Ureter (tissue), 1 donor: Measurements from ENCODE around the gene FOXO3. TPM values are rescaled to one million over a fixed set of nuclear protein-coding genes. Genes with fewer than 3 reads are reported as not detected.

Experiments
- DNase-seq: peaks from one replicate; pipeline ENCODE4 v3.0.0-alpha.2; 2020; ENCODE audit warnings: low spot score
- total RNA-seq: library from RNA; stranded (reverse); gene quantifications from one replicate; pipeline ENCODE4 v1.2.4, GENCODE V29; 2023
- donor health status: DM: yes; HTN: yes; CAD: no.

Gene FOXO3
- total RNA-seq, 1 donor from 2014 or later, result 66.7 TPM

GRCh38 chr6:108594640-108595039 is 33.9 kb downstream of the FOXO3 start:
- peak; percentile 56 for DNase-seq

DNA sequence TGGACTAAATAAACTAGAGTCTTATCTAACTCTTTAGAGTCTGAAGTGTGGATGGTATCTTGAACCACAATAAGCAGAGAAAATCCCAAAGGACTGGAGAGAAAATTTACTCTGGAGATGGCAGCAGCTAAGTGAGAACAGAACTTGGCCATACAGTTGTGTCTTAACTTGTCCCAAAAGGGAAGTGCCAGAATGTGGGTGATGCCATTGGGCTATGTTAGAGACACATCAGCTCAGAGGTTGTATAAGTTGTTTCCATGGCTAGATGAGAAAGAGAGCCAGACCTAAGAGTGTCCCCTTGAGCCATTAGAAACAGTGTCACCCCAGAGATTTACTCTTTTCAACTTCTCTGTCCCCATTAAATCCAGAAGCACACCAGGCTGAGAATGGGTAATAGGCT is 36.2 kb downstream of the FOXO3 start:
- DNase-seq, result no peak

- DNase-seq, result no peak
These were observed 37.0 kb downstream of the FOXO3 start for GRCh38 chr6:108597572-108598304.

DNA sequence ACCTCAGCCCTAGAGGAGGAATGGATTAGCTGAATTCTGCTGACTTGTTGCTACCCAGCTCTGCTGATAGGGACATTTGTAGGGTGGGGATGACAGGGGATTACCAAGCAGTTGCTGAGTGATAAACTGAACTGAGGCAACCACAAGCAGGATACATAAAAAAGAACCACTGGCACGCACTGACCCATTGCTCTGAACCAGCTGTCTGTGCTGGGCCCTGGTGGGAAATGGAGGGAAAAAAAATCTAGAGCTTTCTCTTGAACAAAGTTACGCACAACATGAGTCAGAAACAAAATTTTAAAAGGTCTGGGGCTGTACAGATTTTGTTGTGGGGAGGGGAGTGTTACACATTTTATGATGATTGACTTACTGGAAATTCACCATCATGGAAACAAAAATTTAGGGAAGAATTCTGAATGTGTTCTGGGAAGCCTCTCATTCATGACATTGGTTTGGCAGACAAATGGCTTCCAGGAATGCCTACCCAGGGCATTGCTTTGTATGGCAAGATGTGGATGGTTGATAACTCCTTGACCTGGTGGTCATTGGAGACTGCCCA is 37.7 kb downstream of the FOXO3 start:
- no peak for DNase-seq

GRCh38 chr6:108604156-108604555 is 43.4 kb downstream of the FOXO3 start:
- DNase-seq, result no peak

DNA sequence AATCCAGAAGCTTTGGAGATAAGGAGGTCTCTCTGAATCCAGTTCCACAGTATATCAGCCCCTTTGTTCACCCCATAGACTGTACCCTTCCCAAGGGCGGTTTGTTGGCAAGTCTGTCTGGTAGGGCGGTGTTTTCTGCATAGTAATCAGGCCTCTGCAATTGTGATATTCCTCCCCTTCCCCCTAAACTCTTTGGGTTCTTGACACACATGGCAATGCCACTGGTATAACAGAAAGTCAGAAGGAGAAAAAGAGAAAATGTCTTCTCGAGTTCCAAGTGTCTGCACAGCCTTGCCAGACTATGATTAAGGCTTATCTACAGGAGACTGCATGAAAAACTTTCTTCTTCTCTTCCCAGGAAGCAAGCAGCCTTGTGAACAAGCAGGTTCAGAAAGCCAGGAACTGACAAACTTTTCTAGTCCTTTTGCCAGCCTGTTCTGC is 45.6 kb downstream of the FOXO3 start:
- DNase-seq, result no peak

- no peak for DNase-seq
These were observed 47.9 kb downstream of the FOXO3 start for GRCh38 chr6:108608453-108609275.

DNA sequence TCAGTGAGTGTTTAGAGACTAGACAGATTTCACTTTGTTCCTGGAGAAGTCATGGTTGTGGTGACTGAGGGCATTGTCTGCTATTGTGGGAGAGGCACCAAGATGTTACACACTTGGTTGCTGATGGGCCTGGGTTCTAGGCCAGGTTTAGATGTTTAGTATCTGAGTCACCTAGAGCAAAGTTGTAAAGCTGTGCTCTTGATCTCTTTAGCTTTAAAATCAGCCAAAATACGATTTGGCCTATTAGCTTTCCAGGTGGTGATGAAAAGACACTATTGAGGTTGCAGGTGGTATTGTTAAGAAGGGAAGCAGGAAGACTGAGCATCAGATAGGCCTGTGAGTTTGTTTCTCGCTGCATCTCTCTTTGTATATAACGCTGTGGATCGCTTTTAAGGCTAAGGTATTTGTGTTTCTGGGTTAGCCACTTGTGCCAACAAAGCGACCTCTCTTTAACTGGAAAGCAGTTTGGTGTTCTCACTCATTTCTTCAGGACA is 48.6 kb downstream of the FOXO3 start:
- no peak for DNase-seq

GRCh38 chr6:108610270-108610839 is 49.6 kb downstream of the FOXO3 start:
- DNase-seq, result no peak

- DNase-seq, result no peak
These were observed 50.4 kb downstream of the FOXO3 start for GRCh38 chr6:108610957-108611586.

- DNase-seq, result no peak
These were observed 52.1 kb downstream of the FOXO3 start for GRCh38 chr6:108612852-108613251.

GRCh38 chr6:108616544-108616943 is 55.8 kb downstream of the FOXO3 start:
- DNase-seq, result no peak

GRCh38 chr6:108616973-108617372 is 56.3 kb downstream of the FOXO3 start:
- no peak for DNase-seq

GRCh38 chr6:108618623-108619152 is 58.0 kb downstream of the FOXO3 start:
- DNase-seq, result no peak

DNA sequence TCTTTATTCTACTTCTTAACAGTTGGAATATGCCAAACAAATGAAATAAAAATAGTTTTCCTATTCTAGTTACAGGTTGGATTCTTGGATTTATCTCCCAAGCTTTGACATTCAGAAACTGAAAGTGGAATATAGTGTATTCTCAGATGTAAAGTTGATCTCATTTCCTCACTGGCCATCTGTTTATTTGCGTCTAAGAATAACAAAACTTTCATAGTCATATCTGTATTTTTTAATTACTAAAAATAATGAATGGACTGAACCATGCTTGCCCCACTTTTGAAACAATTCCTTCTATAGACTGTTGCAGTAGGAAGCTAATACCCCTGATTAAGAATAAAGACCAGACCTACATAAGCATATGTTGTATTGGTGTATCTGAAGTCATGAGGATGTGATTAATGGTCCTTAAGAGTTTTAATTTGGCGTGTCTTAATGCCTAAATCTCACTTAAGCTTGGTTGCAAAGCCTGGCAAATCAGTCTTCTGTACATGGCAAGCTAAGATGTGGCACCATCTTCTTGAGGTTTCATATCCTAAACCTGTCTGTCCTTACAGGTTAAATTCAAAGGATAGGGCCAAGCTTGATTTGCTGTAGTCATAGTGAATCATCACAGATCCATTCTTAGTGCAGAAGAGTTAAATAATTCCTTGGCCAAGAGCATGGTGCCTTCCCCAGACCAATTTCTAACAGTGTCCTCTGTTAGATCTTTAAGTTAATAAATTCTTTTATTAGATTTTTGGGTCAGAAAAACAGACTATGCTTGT is 58.9 kb downstream of the FOXO3 start:
- no peak for DNase-seq

- no peak for DNase-seq
These were observed 60.4 kb downstream of the FOXO3 start for GRCh38 chr6:108621117-108621516.

- no peak for DNase-seq
These were observed 62.1 kb downstream of the FOXO3 start for GRCh38 chr6:108622641-108623298.

DNA sequence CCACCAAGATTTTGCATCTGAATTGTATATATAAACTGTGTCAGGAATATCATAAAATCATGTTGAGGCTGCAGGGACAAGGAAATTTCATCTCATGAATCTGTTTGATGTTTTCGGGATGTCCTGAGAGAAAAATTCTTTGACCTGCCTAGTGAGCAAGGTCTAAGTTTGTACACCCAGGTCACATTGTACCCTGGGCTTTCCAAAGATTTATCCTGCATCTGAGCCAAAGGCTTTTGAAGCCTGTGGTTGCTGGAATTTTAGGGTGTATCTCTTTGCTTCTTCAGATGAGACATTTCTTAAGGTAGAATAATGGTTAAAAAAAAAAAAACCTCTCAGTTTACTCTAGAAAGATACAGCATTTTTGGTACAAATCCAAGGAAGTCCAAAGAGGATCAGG is 63.3 kb downstream of the FOXO3 start:
- no peak for DNase-seq

- no peak for DNase-seq
These were observed 64.9 kb downstream of the FOXO3 start for GRCh38 chr6:108625581-108625980.

GRCh38 chr6:108626777-108627176 is 66.1 kb downstream of the FOXO3 start:
- no peak for DNase-seq
